ENCODE data around the gene OGA.

The OGA gene

DNA sequence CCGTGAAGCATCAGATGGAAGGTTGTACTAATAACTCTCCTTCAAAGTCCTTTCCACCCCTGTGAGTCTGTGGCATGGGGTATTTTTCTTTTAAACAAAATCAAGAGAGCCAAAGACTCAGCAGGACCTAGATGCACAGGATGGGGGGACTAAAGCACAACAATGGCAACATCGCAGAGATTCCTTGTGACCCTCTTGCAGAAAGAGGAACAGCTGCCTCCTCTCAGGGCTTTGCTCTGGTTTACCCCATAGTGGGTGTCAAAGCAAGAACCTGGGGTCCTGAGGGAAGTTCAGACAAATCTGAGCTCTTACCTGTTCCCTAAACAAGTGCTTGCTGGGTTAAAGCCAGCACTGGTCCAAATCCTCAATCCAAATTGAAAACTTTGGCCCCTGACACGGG lies 81.6 kb downstream of the OGA start:
- no peak for TF ChIP-seq CTCF (IDR thresholded peaks at IDR 0.05; ENCODE audit: unreplicated experiment in 3 of 3)
- Mint-ChIP-seq H3K27me3 (ENCODE audit: low read depth) (peaks cover 6% of the 10 kb centered on the region), H3K9me3 (no peaks in the 10 kb centered on the region), H3K4me3 (no peak overlapping the region), H3K4me1 (no peaks in the 10 kb centered on the region), H3K36me3 (ENCODE audit: low read depth) (no peaks in the 10 kb centered on the region), H3K27ac (no peak overlapping the region)
